Measurements from ENCODE around the gene CYBRD1.
A peak's percentile ranks its signal among the peaks of the same experiment; 100 is the strongest.
"Not testable (repeated sequence)": the region's sequence is repeated elsewhere in the genome, so short reads cannot be mapped to it uniquely, and the experiment has no call there.

CYBRD1 gene

DNA sequence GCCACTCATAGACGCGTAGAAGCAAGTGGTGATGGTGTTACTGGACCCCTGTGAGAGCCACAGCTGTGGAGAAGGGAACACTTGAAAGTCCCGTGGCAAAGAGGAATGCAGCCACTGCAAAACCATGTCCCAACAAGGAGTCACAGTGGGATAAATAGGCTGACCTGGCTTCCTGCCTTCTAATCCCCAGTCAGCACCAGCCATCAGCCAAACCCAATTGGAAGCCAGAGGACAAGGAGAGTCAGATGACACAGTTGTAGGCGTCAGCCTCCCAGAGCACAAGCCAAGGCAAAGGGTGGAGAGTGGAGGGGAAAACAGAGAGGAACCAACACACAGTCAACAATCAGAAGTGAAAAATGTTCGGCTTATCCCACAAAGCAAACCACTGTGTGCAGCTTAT lies 5.5 kb upstream of the CYBRD1 start:
- no peak for DNase-seq

DNA sequence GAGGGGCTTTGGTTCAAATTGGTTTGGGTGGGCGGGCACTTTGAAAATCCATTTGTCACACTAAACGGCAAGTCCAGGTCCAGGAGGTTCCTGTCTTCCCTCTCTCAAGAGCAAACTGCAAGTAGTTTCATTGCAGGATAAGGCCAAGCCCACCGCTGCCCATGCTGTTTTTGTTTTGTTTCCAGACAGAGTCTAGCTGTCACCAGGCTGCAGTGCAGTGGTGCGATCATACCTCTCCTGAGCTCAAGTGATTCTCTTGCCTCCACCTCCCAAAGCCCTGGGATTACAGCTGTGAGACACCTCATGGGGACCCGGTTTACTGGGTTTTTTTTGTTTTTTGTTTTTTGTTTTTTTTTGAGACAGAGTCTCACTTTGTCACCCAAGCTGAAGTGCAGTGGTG lies 1.8 kb upstream of the CYBRD1 start:
- DNase-seq: no peak

- no peak for DNase-seq
Measured at GRCh38 chr2:171521361-171522051, 768 bp upstream of the CYBRD1 start.

DNA sequence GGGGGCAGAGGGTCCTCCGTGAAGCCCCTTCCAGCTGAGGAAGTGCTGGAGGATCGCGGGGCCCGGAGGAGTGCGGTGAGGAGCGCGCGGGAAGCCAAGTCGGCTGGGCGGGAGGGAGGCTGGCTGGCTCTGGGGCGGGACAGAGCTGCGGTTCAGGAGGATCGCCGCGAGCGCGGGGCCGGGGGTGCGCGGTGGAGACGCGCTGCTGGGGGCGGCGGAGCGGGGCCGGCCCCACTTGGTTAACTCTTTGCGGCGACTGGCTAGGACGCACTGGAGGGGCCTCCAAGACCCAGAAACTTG lies 464 bp downstream of the CYBRD1 start:
- peak; percentile 13 for DNase-seq

GRCh38 chr2:171523088-171524017 lies 1.1 kb downstream of the CYBRD1 start:
- peak; percentile 36 for DNase-seq

DNA sequence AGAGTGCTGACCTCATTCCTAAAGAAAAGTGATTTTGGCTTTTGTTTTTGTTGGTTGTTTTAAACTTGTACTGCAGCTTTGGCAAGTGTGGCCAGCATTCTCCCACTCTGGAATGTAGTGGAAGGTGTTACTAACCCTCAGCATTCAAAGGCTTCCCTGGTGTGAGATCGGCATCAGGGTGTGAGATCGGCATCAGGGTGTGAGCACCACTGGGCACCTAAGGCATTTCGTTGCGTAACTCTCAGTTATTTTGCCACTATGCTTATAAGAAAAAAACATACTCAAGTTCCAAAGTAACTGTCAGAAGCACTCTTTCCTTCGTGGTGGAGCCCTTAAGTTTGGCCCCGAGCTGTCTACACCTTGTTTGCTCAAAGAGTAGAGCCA lies 1.7 kb downstream of the CYBRD1 start:
- DNase-seq: no peak

DNA sequence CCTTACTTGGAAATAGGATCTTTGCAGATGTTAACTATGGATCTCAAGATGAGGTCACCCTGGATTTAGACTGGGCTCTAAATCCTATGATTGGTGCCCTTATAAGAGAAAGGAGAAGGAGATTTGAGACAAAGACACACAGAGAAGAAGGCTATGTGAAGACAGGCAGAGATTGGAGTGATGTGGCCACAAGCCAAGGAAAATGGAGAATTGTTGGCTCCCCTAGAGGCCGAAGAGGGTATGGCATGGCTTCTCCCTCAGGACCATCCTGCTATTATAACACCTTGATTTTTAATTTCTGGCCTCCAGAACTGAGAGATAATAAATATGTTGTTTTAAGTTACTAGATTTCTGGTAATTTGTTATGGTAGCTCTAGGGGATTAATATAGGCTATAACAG lies 7.6 kb downstream of the CYBRD1 start:
- DNase-seq: peak; percentile 46

- no peak for DNase-seq
Measured at GRCh38 chr2:171530378-171530777, 8.1 kb downstream of the CYBRD1 start.

- DNase-seq: not testable (repeated sequence)
Measured at GRCh38 chr2:171530859-171531258, 8.6 kb downstream of the CYBRD1 start.

DNA sequence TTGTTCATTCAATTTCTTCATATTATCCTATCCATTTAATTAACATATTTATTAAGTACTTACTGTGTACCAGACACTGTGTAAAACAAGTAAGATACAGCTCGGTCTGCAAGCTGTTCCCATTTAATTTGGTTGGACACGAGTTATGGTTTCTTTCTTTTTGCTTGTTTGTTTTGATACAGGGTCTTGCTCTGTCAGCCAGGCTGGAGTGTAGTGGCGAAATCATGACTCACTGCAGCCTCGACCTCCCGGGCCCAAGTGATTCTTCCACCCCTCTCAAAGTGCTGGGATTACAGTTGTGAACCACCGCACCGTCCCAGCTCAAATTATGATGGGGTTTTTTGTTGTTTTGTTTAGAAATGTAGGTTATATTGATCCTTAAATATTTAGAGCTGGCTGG lies 9.0 kb downstream of the CYBRD1 start:
- no peak for DNase-seq

- no peak for DNase-seq
Measured at GRCh38 chr2:171531836-171532450, 9.7 kb downstream of the CYBRD1 start.

DNA sequence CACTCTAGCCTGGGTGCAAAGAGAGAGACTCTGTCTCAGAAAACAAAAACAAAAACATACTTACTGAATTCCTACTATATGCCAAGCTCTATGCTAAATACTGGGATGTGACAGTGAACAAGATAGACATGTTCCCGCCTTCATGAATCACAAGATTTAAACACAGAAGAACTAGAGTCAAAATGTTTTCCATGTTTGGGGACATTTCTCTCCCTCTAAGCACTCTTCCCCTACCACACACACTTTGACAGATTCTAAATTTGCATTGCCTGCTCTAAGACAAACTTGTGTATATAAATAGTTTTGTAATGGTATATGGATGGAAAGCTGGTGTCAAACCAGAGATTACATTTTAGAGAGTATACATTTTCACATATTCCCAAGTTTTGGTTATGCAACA lies 11.1 kb downstream of the CYBRD1 start:
- no peak for DNase-seq

DNA sequence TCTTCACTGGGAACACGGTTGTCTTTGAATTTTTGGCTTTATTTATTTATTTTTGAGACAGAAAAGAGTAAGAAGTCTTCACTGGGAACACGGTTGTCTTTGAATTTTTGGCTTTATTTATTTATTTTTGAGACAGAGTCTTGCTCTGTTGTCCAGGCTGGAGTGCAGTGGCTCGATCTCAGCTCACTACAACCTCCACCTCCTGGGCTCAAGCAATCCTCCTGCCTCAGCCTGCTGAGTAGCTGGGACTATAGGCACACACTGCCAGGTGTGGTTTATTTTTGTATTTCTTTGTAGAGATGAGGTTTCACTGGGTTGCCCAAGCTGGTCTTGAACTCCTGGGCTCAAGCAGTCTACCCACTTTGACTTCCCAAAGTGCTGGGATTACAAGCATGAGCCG lies 13.3 kb downstream of the CYBRD1 start:
- not testable (repeated sequence) for DNase-seq

- DNase-seq: no peak
Measured at GRCh38 chr2:171540437-171540836, 18.2 kb downstream of the CYBRD1 start.

DNA sequence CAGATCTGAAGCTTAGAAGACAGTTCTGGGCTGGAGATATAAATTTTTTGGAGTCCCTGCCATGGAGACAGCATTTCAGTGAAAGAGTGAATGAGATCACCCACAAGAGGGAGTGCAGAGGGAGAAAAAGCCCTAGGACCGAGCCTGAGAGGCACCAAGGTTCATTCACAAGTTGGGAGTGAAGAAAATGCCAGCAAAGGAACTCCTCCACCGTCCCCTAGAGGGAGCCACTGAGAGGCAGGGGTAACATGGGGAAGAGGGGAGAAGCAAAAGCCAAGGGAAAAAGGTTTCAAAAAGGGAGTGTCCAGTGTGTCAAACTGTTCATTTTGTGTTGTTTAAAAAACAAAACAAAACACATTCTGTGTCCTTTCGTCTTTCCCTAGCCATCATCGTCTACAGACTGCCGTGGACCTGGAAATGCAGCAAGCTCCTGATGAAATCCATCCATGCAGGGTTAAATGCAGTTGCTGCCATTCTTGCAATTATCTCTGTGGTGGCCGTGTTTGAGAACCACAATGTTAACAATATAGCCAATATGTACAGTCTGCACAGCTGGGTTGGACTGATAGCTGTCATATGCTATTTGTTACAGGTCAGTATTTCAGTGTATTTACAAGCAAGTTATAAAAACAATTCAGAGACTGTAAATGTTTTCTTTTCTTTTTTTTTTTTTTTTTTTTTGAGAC lies 19.1 kb downstream of the CYBRD1 start:
- peak; percentile 33 for DNase-seq

GRCh38 chr2:171545086-171545485 lies 22.8 kb downstream of the CYBRD1 start:
- DNase-seq: no peak

DNA sequence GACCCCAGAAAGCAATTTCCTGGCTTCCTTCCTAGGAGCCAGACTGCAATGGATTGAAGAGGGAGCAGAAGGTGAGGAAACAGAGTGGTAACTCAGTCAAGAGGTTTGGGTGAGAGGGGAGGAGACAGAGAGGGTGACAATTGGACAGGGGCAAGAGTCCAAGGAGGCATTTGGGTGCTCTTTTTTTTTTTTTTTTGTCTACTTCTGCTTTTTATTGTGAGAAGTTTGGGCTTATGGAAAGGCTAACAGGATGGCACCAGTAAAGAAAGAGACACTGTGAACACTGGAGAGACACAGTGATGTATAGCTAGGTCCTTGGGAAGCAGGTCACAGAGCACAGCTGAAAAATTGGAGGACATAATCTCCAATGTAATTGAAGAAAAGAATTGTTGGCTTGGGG lies 25.0 kb downstream of the CYBRD1 start:
- DNase-seq: no peak

DNA sequence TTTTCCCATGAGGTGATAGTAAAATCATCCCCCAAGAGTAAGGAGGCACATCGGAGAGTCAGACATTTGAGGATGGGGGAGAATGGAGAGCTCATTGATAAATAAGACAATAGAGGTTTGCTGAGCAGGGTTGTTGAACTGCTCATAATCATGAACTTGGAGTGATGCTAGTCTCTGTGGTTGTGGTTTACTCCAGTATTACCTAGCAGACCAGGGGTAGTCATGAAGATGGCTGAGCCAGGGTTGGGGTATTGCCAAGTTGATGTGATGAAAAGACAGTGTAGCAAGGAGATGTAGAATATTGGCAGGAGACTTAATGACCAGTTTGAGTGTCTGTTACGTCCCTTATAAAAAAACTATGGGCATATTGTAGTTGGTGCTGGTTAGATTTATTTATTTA lies 25.4 kb downstream of the CYBRD1 start:
- DNase-seq: no peak

- no peak for DNase-seq
Measured at GRCh38 chr2:171550613-171551012, 28.3 kb downstream of the CYBRD1 start.

- DNase-seq: no peak
Measured at GRCh38 chr2:171551836-171552235, 29.6 kb downstream of the CYBRD1 start.

DNA sequence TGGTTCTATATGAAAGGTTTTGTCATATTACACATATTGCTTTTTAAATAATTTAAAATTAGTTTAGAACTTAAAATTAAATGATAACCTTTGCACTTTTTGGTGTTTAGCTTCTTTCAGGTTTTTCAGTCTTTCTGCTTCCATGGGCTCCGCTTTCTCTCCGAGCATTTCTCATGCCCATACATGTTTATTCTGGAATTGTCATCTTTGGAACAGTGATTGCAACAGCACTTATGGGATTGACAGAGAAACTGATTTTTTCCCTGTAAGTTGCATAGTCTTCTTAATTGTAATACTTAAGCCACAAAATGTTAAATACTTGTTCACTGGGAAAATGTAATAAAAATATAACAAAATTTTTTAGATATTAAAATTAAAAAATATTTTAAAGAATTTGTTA lies 31.0 kb downstream of the CYBRD1 start:
- no peak for DNase-seq

- no peak for DNase-seq
Measured at GRCh38 chr2:171553858-171554257, 31.6 kb downstream of the CYBRD1 start.

GRCh38 chr2:171554991-171555615 lies 32.8 kb downstream of the CYBRD1 start:
- DNase-seq: no peak

All from activated CD4-positive, alpha-beta T cell treated with anti-CD3 and anti-CD28 coated beads for 48 hours (primary cell).